Right cardiac atrium (tissue), 5 donors: ENCODE data around the gene SLC49A3. TPM values are rescaled to one million over a fixed set of nuclear protein-coding genes. Genes with fewer than 3 reads are reported as not detected.
A peak's percentile ranks its signal among the peaks of the same experiment; 100 is the strongest.
"Not testable (repeated sequence)": the region's sequence is repeated elsewhere in the genome, so short reads cannot be mapped to it uniquely, and the experiment has no call there.

ENCODE experiments used
- ATAC-seq, 2 donors: fragments of 200-7000 bp; cut with Tn5 transposase; one replicate each; pipeline versions ENCODE4 v1.8.0 to v1.9.1; 2020; ENCODE audit warnings: moderate library complexity in 2 of 2, mild to moderate bottlenecking in 1 of 2
- DNase-seq, 3 donors: peaks; one replicate each; pipeline ENCODE4 v3.0.0-alpha.2; 2020
- H3K27ac ChIP-seq: one replicate; pipeline ENCODE4 v1.5.1; 2013; ENCODE audit warnings: mild to moderate bottlenecking, low read length, control low read depth, moderate library complexity
- H3K27me3 ChIP-seq: one replicate; pipeline ENCODE4 v1.6.1; 2013; ENCODE audit not compliant: control insufficient read depth, insufficient read depth
- H3K4me1 ChIP-seq: one replicate; pipeline ENCODE4 v1.6.1; 2013; ENCODE audit warnings: low read length; ENCODE audit not compliant: control insufficient read depth, insufficient read depth
- H3K4me3 ChIP-seq: one replicate; pipeline ENCODE4 v1.5.1; 2013; ENCODE audit warnings: low read length, control low read depth
- H3K9me3 ChIP-seq: one replicate; pipeline ENCODE4 v1.6.1; 2013; ENCODE audit warnings: low read length; ENCODE audit not compliant: control insufficient read depth
- WGBS: extraction: QIAGEN DNeasy Blood & Tissue Kit; methylation state at CpG from one replicate; pipeline ENCODE4 v1.1.7; 2013; 5-methylcytosine and 5-hydroxymethylcytosine counted together
- intact Hi-C, 4 donors: fragments of 100-400 bp; cut with DNase I; formaldehyde crosslinking; loops; one replicate each; pipeline versions ENCODE4 v1.11.0 to v1.14.0; 2022 to 2023
- long read RNA-seq, 4 donors: library from polyadenylated mRNA; unstranded; transcript quantifications; one replicate each; pipeline ENCODE4 v2.0.0, GENCODE V29; 2020 to 2021
- polyA plus RNA-seq: library from polyadenylated mRNA; stranded (reverse); fragments of 200-250 nt; gene quantifications from one replicate; pipeline ENCODE4 v1.2.3, GENCODE V29; 2013
- total RNA-seq, 4 donors: library from RNA; stranded (reverse); fragmentation: NEBNext Ultra II Directional; extraction: Animal tissue kit (Norgen Biotek cat#: 25700); gene quantifications; one replicate each; pipeline ENCODE4 v1.2.1, GENCODE V29; 2021
- donor health status: healthy with polysubstance abuse.
- donor health status: DM: no; HTN: yes; CAD: no.
- donor health status: DM: no; HTN: no; CAD: no.
- donor health status: DM: no; HTN: yes; CAD: no; lungs with severe emphysema.
- donor health status: DM: yes; HTN: yes; CAD: no.

The SLC49A3 gene
- 10 to 100 TPM; 13.7 to 19.5 (median 16.9) TPM for total RNA-seq
- polyA plus RNA-seq, result 10.6 TPM
- long read RNA-seq, donor 1, partial matches to known transcripts, result 2 of 27 reads
- long read RNA-seq, donor 1, other reads (novel, unspliced or antisense), result 23 of 27 reads
- long read RNA-seq, donor 2, partial matches to known transcripts, result 2 of 23 reads
- long read RNA-seq, donor 2, other reads (novel, unspliced or antisense), result 19 of 23 reads
- long read RNA-seq, donor 3, partial matches to known transcripts, result 0 of 8 reads
- long read RNA-seq, donor 3, other reads (novel, unspliced or antisense), result 8 of 8 reads
- long read RNA-seq, donor 4, partial matches to known transcripts, result 0 of 19 reads
- long read RNA-seq, donor 4, other reads (novel, unspliced or antisense), result 15 of 19 reads

DNA sequence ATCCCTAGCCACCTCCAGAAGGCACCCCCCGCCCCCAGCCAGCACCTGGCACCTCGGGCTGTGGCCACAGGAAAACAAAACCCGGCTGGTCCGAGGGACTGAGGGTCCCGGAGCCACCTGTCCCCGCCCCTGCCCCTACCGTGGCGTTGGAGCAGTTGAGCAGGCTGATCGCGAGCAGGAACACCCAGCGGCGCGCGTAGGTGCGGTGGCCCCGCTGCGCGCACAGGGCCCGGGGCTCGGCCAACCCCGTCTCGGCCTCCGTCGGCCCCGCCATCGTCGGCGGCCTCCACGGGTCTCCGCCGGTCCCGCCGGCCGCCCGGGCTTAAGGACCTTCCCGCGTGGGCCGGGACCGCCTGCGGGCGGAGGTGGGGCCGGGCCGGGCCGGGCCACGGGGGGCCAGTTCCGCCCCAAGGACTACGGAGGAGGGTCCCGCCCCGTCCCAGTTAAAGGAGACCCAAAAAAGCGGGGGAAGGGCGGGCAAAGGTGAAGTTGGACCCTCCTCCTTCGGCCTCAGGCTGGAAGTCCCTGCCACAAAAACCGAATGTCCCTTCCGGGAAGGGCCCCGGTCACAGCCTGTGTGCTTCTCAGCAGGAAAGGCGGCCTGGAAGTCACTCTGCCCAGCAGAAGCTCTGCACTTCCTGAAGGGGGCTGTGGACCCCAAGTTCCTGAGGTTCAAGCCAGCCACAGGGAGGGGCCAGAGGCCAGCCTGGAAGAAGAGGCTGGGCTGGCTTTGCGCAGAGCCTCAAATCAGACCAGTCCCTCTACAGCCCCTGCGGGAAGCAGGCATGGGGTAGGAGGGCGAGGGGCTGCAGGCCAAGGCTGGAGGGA, at the start of gene SLC49A3:
TSS of gene SLC49A3 (minus strand) at position 298 of the 828 bp plus-strand sequence. CDS start at position 274, 24 bp downstream.
- intact Hi-C loops, result no loop called here
- peak; percentile 13 to 35 for ATAC-seq
- H3K4me1 ChIP-seq, result peaks cover 9% of the 10 kb centered on the region

DNA sequence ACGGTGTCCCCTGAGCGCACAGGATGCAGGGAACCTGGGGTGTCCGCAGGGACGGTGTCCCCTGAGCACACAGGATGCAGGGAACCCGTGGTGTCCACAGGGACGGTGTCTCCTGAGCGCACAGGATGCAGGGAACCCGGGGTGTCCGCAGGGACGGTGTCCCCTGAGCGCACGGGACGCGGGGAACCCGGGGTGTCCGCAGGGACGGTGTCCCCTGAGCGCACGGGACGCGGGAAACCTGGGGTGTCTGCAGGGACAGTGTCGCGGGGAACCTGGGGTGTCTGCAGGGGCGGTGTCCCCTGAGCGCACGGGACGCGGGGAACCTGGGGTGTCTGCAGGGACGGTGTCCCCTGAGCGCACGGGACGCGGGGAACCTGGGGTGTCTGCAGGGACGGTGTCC, 47.6 kb upstream of the SLC49A3 start:
- 97% methylated on average over 31 of the region's 34 CpGs for WGBS
- DNase-seq, result peak in 2 of 3 donors; percentile 18 to 45
- ATAC-seq, H3K4me1 ChIP-seq, H3K9me3 ChIP-seq, H3K27ac ChIP-seq, H3K4me3 ChIP-seq, H3K27me3 ChIP-seq, intact Hi-C loops: not testable (repeated sequence)

More for the DNA sequence above, at the start of gene SLC49A3:
- no peaks in the 10 kb centered on the region for H3K27me3 ChIP-seq
- H3K27ac ChIP-seq, result peak within 1 kb of the TSS; percentile 54
- DNase-seq, result peak in 2 of 3 donors; percentile 80 to 81
- peak within 1 kb of the TSS; percentile 47 for H3K4me3 ChIP-seq
- 6% methylated on average over 59 of the region's 59 CpGs for WGBS
- no peaks in the 10 kb centered on the region for H3K9me3 ChIP-seq

DNA sequence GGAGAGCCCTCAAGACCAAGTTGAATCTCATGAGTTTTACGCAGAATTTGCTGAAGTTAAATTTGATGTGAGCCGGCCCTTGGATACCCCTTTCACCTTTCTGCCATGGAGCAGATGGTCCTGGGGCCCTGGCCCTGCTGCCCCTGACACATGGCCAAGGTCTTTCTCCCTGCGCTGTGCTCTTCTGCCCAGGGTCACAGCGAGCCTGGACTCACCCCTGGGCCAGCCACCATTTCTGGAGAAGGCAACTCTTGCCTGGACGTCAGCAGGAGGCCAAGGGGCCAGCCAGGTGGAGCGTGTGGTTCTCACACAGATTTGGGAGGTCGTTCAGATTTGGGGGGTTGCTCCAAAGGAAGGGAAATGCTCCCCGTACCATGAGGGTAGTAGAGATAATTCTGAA, 46.6 kb upstream of the SLC49A3 start:
- intact Hi-C loops, result no loop called here
- Histone ChIP-seq H3K27me3 (no peaks in the 10 kb centered on the region), H3K4me3 (no peak overlapping the region), H3K9me3 (no peaks in the 10 kb centered on the region), H3K4me1 (no peaks in the 10 kb centered on the region), H3K27ac (no peak overlapping the region)
- DNase-seq (peak in 2 of 3 donors; percentile 10 to 17), ATAC-seq (no peak)
- 96% methylated on average over 8 of the region's 8 CpGs for WGBS

DNA sequence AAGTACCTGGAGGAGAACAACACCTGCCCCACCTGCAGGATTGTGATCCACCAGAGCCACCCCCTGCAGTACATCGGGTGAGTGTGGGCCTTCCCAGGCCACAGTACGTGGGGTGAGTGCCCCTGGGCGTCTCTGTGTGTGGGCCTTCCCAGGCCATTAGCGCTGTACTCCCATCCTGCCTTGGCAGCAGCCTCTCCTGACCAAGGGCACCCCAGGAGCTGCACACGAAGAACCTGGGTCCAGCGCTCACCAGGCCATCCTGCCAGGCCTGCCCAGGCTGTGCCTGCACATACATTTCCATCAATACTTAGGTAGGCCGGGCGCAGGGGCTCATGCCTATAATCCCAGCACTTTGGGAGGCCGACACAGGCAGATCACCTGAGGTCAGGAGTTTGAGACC, 46.0 kb upstream of the SLC49A3 start:
- H3K27me3 ChIP-seq, result no peaks in the 10 kb centered on the region
- DNase-seq (peak in 2 of 3 donors; percentile 30 to 34), ATAC-seq (no peak)
- H3K4me3 ChIP-seq, result no peak overlapping the region
- intact Hi-C loops, result no loop called here
- 93% methylated on average over 9 of the region's 9 CpGs for WGBS
- H3K27ac ChIP-seq, result no peak overlapping the region
- no peaks in the 10 kb centered on the region for H3K4me1 ChIP-seq
- no peaks in the 10 kb centered on the region for H3K9me3 ChIP-seq

DNA sequence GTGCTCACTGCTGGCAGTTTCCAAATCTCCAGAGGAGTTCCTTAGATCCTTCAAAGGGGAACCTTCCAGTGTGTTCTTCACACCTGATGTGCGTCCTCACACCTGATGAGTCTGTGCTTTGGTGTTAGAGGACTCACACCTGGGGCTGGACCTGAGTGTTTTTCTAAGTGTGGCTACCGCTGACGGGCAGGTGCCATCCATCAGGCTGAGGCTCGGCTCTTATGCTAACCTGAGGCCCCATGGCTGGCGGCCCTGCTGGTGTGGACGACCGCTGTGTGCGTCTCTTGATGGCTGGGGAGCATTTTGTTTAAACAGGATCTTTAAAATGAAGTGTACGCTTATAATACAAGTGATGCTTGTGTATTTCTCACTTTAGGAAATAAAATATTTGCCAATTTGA, 45.1 kb upstream of the SLC49A3 start:
- H3K9me3 ChIP-seq, result no peaks in the 10 kb centered on the region
- no peak overlapping the region for H3K4me3 ChIP-seq
- peak in 2 of 3 donors; percentile 18 to 19 for DNase-seq
- H3K27me3 ChIP-seq, result no peaks in the 10 kb centered on the region
- H3K4me1 ChIP-seq, result no peaks in the 10 kb centered on the region
- intact Hi-C loops, result no loop called here
- no peak for ATAC-seq
- WGBS, result 93% methylated on average over 9 of the region's 9 CpGs
- H3K27ac ChIP-seq, result no peak overlapping the region

DNA sequence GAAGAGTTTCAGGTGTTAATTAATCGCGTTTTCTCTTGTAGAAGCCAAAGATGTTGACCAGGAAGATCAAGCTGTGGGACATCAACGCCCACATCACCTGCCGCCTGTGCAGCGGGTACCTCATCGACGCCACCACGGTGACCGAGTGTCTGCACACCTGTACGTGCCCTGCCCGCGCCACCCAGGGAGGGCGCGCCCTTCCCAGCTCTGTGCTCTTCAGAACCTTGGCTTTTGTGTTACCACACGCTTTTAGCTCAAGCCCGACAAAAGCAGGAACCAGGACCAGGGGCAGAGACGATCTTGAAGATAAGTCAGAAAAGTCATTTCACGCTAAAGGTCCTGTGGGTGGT, 44.7 kb upstream of the SLC49A3 start:
- no peak overlapping the region for H3K4me3 ChIP-seq
- DNase-seq (peak in 2 of 3 donors; percentile 15 to 55), ATAC-seq (no peak)
- intact Hi-C loops, result no loop called here
- H3K27me3 ChIP-seq, result no peaks in the 10 kb centered on the region
- H3K4me1 ChIP-seq, result no peaks in the 10 kb centered on the region
- 92% methylated on average over 18 of the region's 18 CpGs for WGBS
- H3K27ac ChIP-seq, result no peak overlapping the region
- no peaks in the 10 kb centered on the region for H3K9me3 ChIP-seq

DNA sequence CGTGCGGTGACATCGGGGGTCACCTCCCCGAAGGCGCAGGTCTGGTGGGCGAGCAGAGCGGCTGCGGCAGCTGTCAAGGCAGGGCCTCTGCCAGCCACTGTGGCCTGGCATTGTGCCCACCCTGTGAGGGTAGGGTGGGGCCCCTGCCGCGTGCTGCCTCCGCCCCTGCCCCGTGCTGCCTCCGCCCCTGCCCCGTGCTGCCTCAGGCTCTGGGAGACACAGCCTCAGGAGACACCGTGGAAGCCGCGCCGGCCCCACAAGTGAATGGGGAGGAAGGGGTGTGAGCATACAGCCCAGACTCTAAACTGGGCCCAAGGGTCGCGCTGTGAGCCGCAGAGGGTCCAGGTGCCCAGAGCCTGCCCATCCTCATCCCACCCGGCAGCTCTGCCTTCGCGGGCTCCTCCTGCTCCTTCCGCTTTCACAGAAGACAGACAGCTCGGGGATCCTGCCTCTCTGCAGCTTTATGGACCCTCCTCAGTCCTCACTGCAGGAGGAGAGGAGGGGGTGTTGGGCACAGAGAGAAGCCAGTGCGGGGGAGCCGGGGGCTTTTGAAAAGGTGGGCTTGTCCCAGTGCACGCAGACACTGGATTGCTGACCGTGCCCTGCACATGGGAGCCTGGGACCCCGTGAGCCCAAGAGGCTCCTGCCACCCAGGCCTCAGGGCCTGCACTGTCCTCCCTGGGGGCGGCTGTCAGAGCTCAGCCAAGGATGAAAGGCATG, 44.1 kb upstream of the SLC49A3 start:
- intact Hi-C loops, result no loop called here
- no peaks in the 10 kb centered on the region for H3K9me3 ChIP-seq
- 79% methylated on average over 32 of the region's 32 CpGs for WGBS
- DNase-seq (peak in 2 of 3 donors; percentile 62 to 73), ATAC-seq (peak; percentile 30 to 46)
- H3K27me3 ChIP-seq, result no peaks in the 10 kb centered on the region
- no peak overlapping the region for H3K4me3 ChIP-seq
- H3K4me1 ChIP-seq, result no peaks in the 10 kb centered on the region
- no peak overlapping the region for H3K27ac ChIP-seq

DNA sequence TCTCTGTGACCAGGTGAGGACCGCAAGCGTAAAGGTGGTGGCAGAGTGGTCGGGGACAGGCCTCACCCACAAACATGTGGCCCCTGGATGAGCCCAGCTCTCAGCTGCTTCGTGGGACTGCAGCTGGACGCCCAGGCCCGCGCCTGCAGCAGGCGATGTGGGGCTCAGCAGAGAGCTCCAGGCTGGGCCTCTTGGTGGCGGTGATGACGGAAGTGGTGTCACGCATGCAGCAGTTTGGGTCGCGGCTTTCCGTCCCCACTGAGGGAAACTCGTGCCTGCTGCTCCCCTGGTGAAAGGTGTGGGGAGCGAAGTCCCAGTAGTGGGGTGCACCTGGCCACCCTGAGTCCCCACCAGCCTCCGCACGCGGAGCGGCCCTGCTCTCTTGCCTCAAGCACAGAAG, 43.5 kb upstream of the SLC49A3 start:
- intact Hi-C loops, result no loop called here
- Histone ChIP-seq H3K27me3 (no peaks in the 10 kb centered on the region), H3K4me3 (no peak overlapping the region), H3K27ac (no peak overlapping the region), H3K4me1 (no peaks in the 10 kb centered on the region), H3K9me3 (no peaks in the 10 kb centered on the region)
- ATAC-seq, result peak in 1 of 2 donors; percentile 13
- no peak for DNase-seq
- 92% methylated on average over 20 of the region's 20 CpGs for WGBS

DNA sequence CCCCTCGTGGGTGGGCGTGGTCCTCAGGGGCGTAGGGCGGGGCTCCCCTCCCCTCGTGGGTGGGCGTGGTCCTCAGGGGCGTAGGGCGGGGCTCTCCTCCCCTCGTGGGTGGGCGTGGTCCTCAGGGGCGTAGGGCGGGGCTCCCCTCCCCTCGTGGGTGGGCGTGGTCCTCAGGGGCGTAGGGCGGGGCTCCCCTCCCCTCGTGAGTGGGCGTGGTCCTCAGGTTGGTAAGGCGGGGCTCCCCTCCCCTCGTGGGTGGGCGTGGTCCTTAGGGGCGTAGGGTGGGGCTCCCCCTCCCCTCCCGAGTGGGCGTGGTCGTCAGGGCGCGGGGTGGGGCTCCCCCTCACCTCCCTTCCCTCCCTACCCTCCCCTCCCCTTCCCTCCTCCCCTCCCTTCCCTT, 43.0 kb upstream of the SLC49A3 start:
- H3K27me3 ChIP-seq, H3K4me1 ChIP-seq, ATAC-seq, intact Hi-C loops, H3K4me3 ChIP-seq, H3K9me3 ChIP-seq, H3K27ac ChIP-seq: not testable (repeated sequence)
- 81% methylated on average over 26 of the region's 27 CpGs for WGBS
- DNase-seq, result peak in 2 of 3 donors; percentile 40 to 66

DNA sequence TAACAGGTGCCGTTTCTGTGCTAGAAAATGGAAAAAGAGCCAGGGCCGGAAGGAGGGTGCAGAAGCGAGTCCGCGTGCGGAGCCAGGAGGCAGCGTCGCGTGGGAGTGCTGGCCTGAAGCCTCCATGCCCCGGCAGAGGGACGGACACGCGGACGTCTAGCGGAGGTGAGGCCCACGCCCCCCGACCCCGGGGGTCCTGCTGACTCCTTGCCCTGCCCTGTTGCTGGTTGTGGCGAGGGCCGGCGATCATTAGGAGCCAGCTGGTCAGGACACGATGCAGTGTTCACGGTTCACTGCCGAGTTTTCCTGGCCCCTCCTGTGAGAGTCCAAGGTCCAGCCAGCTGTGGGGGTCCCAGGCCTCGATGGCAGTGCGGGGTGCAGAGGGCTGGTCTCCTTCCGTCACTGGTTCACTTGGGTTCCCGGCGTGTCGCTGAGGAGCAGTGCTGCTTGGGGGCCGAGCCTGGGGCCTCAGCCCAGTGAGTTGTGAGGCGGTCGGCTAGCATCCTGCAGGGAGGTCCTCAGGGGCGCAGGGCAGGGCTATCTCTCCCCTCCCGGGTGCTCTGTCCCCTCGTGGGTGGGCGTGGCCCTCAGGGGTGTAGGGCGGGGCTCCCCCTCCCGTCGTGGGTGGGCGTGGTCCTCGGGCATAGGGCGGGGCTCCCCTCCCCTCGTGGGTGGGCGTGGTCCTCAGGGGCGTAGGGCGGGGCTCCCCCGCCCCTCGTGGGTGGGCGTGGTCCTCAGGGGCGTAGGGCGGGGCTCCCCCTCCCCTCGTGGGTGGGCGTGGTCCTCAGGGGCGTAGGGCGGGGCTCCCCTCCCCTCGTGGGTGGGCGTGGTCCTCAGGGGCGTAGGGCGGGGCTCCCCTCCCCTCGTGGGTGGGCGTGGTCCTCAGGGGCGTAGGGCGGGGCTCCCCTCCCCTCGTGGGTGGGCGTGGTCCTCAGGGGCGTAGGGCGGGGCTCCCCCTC, 42.3 kb upstream of the SLC49A3 start:
- H3K27ac ChIP-seq, H3K9me3 ChIP-seq, H3K4me3 ChIP-seq, intact Hi-C loops, H3K27me3 ChIP-seq, H3K4me1 ChIP-seq: not testable (repeated sequence)
- WGBS, result 94% methylated on average over 51 of the region's 68 CpGs
- peak in 1 of 2 donors; percentile 20 for ATAC-seq
- DNase-seq, result peak in 2 of 3 donors; percentile 52 to 63
